Renal cortex interstitium (tissue), 11 donors: ENCODE data around the gene OLIG2. TPM values are rescaled to one million over a fixed set of nuclear protein-coding genes. Genes with fewer than 3 reads are reported as not detected.

ENCODE experiments used
- DNase-seq, 11 donors: peaks; one replicate each; pipeline ENCODE4 v3.0.0-alpha.2; 2013; ENCODE audit warnings: low read depth in 9 of 11, low spot score in 4 of 11; ENCODE audit errors: extremely low read depth in 1 of 11
- polyA plus RNA-seq, 3 donors: library from polyadenylated mRNA; unstranded; fragments of 120-200 nt; gene quantifications; one replicate each; pipeline ENCODE4 v1.2.1, GENCODE V29; 2013; ENCODE audit not compliant: insufficient read length in 3 of 3

Gene OLIG2
- polyA plus RNA-seq, 3 donors = 0.13 TPM; not detected in 2

DNA sequence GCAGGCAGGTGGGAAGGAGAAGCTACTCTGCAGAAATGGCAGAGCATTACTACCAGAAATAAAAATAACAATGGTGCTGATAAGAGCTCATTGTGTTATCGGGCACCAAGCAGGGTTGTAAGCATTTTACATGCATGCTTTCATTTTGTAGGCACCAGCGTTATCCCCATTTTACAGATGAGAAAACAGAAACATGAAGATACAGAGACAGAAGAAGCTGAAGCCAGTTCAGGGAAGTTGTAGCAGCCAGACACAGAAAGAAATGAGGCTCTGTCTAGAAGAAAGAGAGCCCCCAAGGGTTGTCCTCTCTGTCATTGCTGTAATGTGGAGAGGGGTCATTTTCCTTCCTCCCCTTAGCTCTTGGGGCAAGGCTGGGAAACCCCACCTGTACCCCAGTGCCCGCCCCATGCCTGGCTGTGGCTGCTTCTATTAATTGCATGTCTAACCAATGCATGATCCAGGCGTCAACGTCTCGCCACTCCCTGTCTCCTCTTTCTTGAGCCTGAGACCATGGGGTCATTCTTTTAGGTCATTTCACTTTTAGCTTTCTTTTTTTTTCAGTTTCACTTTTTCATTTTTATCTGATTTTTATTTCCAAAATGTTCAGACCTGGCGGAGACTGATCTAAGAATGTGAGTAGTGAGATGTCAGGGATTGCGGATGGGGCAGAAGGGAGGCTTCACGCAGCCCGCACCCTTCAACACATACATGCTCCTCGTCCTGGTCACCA is 51.0 kb downstream of the OLIG2 start:
- no peak for DNase-seq

Other genes with a start within 250 kb of the OLIG2 start
- under 1 TPM; 0.11 to 0.90 (median 0.41) TPM for gene OLIG1, start 44.2 kb downstream of the OLIG2 start, polyA plus RNA-seq
- 10 to 100 TPM; 14.0 to 21.6 (median 15.7) TPM for gene IFNAR2, start 204.0 kb downstream of the OLIG2 start, polyA plus RNA-seq
- 10 to 100 TPM; 25.7 to 29.3 (median 25.8) TPM for gene IL10RB, start 240.4 kb downstream of the OLIG2 start, polyA plus RNA-seq